ENCODE measurements around the gene ACTG2. TPM values are rescaled to one million over a fixed set of nuclear protein-coding genes. Genes with fewer than 3 reads are reported as not detected.

Gene ACTG2
- polyA plus RNA-seq, 1 donor (not counting 4 experiments of a cell fraction or from before 2014, with no cell fraction given): not detected

- H2AFZ ChIP-seq (ENCODE audit: control insufficient read depth, low read length): no peak overlapping the region
- H3K4me2 ChIP-seq (ENCODE audit: control insufficient read depth, extremely low read depth, insufficient read depth, low read depth, low read length): no peak overlapping the region
- H3K9me1 ChIP-seq (ENCODE audit: control insufficient read depth, extremely low read depth, insufficient read depth, low read length): no peaks in the 10 kb centered on the region
- no peak overlapping the region for H3K27ac ChIP-seq (ENCODE audit: control insufficient read depth, insufficient read depth, low read length)
- dilution Hi-C loops (cut with MboI; ENCODE audit: extremely low pct_ligation_motif_present, low sequenced_read_pairs): no loop called here
- H3K79me2 ChIP-seq (ENCODE audit: control insufficient read depth, insufficient read depth, low read length): no peaks in the 10 kb centered on the region
- no peaks in the 10 kb centered on the region for H4K20me1 ChIP-seq (ENCODE audit: control insufficient read depth, extremely low read depth, insufficient read depth, low read length)
- H3K9ac ChIP-seq (ENCODE audit: control insufficient read depth, extremely low read depth, insufficient read depth, low read length): no peak overlapping the region
- no peaks in the 10 kb centered on the region for H3K27me3 ChIP-seq (ENCODE audit: control insufficient read depth, extremely low read depth, insufficient read depth, low read length)
- TF ChIP-seq CTCF (optimal IDR thresholded peaks at IDR 0.05 in 1 of 3, IDR thresholded peaks at IDR 0.05 in 1 of 3, conservative IDR thresholded peaks at IDR 0.05 in 1 of 3; ENCODE audit: extremely low read depth in 1 of 3, insufficient read depth in 2 of 3, low read length in 3 of 3): no peak
- no peak for TF ChIP-seq EZH2 (IDR thresholded peaks at IDR 0.05; ENCODE audit: low read length)
- H3K9me3 ChIP-seq (ENCODE audit: control insufficient read depth, low read depth, low read length): no peaks in the 10 kb centered on the region
- DNase-seq (ENCODE audit: low read depth, low spot score): no peak
- H3K4me1 ChIP-seq (ENCODE audit: control insufficient read depth, extremely low read depth, insufficient read depth, low read length): peaks cover 5% of the 10 kb centered on the region
- H3K36me3 ChIP-seq (ENCODE audit: control insufficient read depth in 2 of 2, extremely low read depth in 1 of 2, insufficient read depth in 2 of 2, low read length in 2 of 2): no peaks in the 10 kb centered on the region
- no peak overlapping the region for H3K4me3 ChIP-seq (ENCODE audit: control insufficient read depth in 2 of 3, extremely low read depth in 1 of 3, insufficient read depth in 2 of 3, low read depth in 1 of 3, low read length in 3 of 3)
- no peak for FAIRE-seq
These were observed 2.3 kb upstream of the ACTG2 start for GRCh38 chr2:73890301-73891092.

- Histone ChIP-seq H3K4me2 (ENCODE audit: control insufficient read depth, extremely low read depth, insufficient read depth, low read depth, low read length) (no peak overlapping the region), H3K36me3 (ENCODE audit: control insufficient read depth in 2 of 2, extremely low read depth in 1 of 2, insufficient read depth in 2 of 2, low read length in 2 of 2) (no peaks in the 10 kb centered on the region), H3K4me3 (ENCODE audit: control insufficient read depth in 2 of 3, extremely low read depth in 1 of 3, insufficient read depth in 2 of 3, low read depth in 1 of 3, low read length in 3 of 3) (no peak overlapping the region), H4K20me1 (ENCODE audit: control insufficient read depth, extremely low read depth, insufficient read depth, low read length) (no peaks in the 10 kb centered on the region), H3K27me3 (ENCODE audit: control insufficient read depth, extremely low read depth, insufficient read depth, low read length) (no peaks in the 10 kb centered on the region), H3K27ac (ENCODE audit: control insufficient read depth, insufficient read depth, low read length) (no peak overlapping the region), H2AFZ (ENCODE audit: control insufficient read depth, low read length) (no peak overlapping the region), H3K4me1 (ENCODE audit: control insufficient read depth, extremely low read depth, insufficient read depth, low read length) (peaks cover 5% of the 10 kb centered on the region), H3K9me1 (ENCODE audit: control insufficient read depth, extremely low read depth, insufficient read depth, low read length) (no peaks in the 10 kb centered on the region), H3K9me3 (ENCODE audit: control insufficient read depth, low read depth, low read length) (no peaks in the 10 kb centered on the region), H3K9ac (ENCODE audit: control insufficient read depth, extremely low read depth, insufficient read depth, low read length) (no peak overlapping the region), H3K79me2 (ENCODE audit: control insufficient read depth, insufficient read depth, low read length) (no peaks in the 10 kb centered on the region)
- dilution Hi-C loops (cut with MboI; ENCODE audit: extremely low pct_ligation_motif_present, low sequenced_read_pairs): no loop called here
- DNase-seq (ENCODE audit: low read depth, low spot score) (no peak), FAIRE-seq (no peak)
- no peak for TF ChIP-seq CTCF (optimal IDR thresholded peaks at IDR 0.05 in 1 of 3, IDR thresholded peaks at IDR 0.05 in 1 of 3, conservative IDR thresholded peaks at IDR 0.05 in 1 of 3; ENCODE audit: extremely low read depth in 1 of 3, insufficient read depth in 2 of 3, low read length in 3 of 3)
- TF ChIP-seq EZH2 (IDR thresholded peaks at IDR 0.05; ENCODE audit: low read length): no peak
These were observed 1.4 kb upstream of the ACTG2 start for GRCh38 chr2:73891276-73891901.

All from keratinocyte (primary cell).